HG03521 (cell line): ENCODE measurements around the gene KLF2.

Source experiments
- ATAC-seq: cut with Tn5 transposase; IDR thresholded peaks from one replicate; pipeline ENCODE4 v1.9.1; 2021; ENCODE audit warnings: mild to moderate bottlenecking, moderate library complexity; ENCODE audit not compliant: unreplicated experiment

KLF2 gene

DNA sequence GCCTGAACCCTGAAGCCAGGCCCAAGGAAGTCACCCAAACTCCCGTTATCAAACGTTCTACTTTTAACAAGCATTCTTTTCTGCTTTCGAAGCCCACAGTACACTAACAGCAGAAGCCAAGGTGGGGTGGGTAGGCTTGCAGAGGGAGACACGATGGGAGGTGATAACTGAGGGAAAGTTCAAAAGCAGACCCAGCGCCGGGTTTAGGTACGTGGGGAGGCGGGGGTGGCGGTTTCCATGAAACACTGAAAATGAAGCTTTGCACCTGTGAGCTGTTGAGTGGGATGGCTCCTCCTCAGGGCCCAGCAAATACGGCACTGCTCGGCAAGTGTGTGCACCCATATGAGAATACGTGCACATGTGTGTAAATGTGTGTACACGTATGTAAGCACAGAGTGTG is 49.8 kb downstream of the KLF2 start:
- ATAC-seq = no peak

DNA sequence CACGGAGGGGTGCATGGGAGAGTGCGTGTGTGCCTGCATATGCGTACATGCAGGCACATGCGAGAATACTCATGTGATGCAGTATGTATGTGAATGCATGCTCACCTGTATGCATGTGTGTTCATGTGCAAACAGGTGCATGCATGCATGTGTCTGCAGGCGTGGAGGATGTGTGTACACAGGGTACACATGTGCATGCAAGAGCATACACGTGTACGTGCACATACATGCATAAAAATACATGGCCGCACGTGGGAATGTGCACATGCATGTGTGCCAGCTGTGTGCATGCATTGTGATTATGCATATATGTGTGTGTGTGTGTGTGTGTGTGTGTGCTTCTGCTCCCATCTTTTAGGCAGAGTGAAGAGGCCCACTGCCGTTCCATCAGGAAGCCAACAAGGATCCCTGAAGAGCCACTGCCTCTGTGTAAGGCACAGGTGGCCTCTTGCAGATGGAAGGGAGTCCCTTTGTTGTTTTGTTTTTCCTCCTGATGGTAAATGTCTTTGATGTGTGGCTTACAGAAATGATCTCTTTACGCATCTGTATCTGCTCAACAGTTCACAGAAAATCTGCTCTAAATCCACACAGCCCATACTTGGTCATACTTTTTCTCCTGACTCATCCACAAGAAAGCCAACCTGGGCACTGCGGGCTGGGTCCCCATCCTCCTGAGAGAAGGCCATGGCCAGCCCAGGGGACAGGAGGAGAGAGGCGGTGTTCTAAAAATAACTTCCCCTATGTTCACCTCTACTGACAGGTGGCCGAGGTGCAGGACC is 50.7 kb downstream of the KLF2 start:
- no peak for ATAC-seq

GRCh38 chr19:16375936-16376185 is 51.2 kb downstream of the KLF2 start:
- no peak for ATAC-seq

DNA sequence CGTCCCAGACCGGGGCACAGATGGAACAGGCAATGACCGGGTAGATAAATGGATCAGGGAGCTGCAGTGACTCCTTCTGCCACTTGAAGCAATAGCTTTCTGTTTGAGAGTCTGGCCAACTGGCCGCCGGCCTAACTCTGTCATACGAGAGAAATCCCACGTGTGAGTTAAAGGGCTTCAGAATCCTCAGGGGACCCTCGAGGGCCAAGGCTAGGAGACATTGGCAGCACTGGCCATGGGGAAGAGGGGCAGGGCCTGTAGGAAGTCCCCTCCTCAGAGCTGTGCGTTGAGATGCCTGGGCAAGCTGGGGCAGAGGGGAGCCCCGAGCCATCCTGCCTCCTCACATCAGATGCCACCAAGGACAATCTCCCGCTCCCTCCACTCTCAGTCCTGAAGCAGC is 51.6 kb downstream of the KLF2 start:
- ATAC-seq = no peak

DNA sequence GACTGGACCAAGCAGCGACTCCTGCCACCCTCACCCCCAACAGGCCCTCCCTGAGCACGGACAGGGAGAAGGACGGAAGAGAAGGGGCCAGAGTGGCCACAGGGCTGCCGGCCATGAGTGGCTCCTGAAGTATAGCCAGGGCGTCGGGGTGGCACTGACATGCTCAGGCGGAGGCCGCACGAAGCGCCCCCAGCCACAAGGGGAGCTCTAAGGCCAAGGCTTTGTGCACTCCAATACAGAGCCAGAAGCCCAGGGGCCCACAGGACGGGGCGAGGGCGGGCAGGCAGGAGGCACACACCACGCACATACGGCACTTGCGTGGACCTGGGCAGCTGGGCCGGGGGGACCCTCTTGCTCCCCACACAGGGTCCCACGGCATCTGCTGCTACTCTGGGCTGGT is 52.0 kb downstream of the KLF2 start:
- no peak for ATAC-seq

- ATAC-seq = no peak
Measured at GRCh38 chr19:16377521-16377920, 52.9 kb downstream of the KLF2 start.
